GM18499 (cell line): ENCODE data around the gene ZSCAN22.
A peak's percentile ranks its signal among the peaks of the same experiment; 100 is the strongest.

Source experiments
- ATAC-seq: cut with Tn5 transposase; IDR thresholded peaks from one replicate; pipeline ENCODE4 v1.9.1; 2021; ENCODE audit warnings: moderate number of reproducible peaks; ENCODE audit not compliant: insufficient read depth, unreplicated experiment

The ZSCAN22 gene

GRCh38 chr19:58350871-58351557 lies 24.2 kb downstream of the ZSCAN22 start:
- ATAC-seq: no peak

- ATAC-seq: no peak
Observed at GRCh38 chr19:58351558-58351878, 24.7 kb downstream of the ZSCAN22 start.

GRCh38 chr19:58351990-58352755 lies 25.4 kb downstream of the ZSCAN22 start:
- no peak for ATAC-seq

- ATAC-seq: no peak
Observed at GRCh38 chr19:58352760-58353671, 26.2 kb downstream of the ZSCAN22 start, which contains the start of gene A1BG. Gene A1BG, minus strand, starts transcription at chr19:58353492. Its CDS starts 55 bp downstream, at chr19:58353437.

- no peak for ATAC-seq
Observed at GRCh38 chr19:58353717-58354477, 27.1 kb downstream of the ZSCAN22 start.

GRCh38 chr19:58354478-58355030 lies 27.8 kb downstream of the ZSCAN22 start:
- no peak for ATAC-seq

GRCh38 chr19:58355215-58355796 lies 28.5 kb downstream of the ZSCAN22 start:
- ATAC-seq: no peak

GRCh38 chr19:58355908-58356765 lies 29.3 kb downstream of the ZSCAN22 start:
- no peak for ATAC-seq

- no peak for ATAC-seq
Observed at GRCh38 chr19:58356766-58357480, 30.1 kb downstream of the ZSCAN22 start.

GRCh38 chr19:58357481-58358145 lies 30.8 kb downstream of the ZSCAN22 start:
- no peak for ATAC-seq

- peak; percentile 12 for ATAC-seq
Observed at GRCh38 chr19:58361900-58362271, 35.1 kb downstream of the ZSCAN22 start.

- ATAC-seq: peak; percentile 84
Observed at GRCh38 chr19:58362272-58362994, 35.6 kb downstream of the ZSCAN22 start, which contains the start of gene ZNF497. Gene ZNF497, minus strand, starts transcription at chr19:58362751. Its CDS starts 5,116 bp downstream, at chr19:58357635.

GRCh38 chr19:58364146-58364545 lies 37.4 kb downstream of the ZSCAN22 start:
- no peak for ATAC-seq

- no peak for ATAC-seq
Observed at GRCh38 chr19:58366585-58367430, 40.0 kb downstream of the ZSCAN22 start.

GRCh38 chr19:58367698-58368454 lies 41.1 kb downstream of the ZSCAN22 start:
- ATAC-seq: no peak
